Adipose tissue (tissue), 3 donors: ENCODE results near the gene MCL1. TPM values are rescaled to one million over a fixed set of nuclear protein-coding genes. Genes with fewer than 3 reads are reported as not detected.

Experiments used
- H3K27ac ChIP-seq: one replicate; pipeline ENCODE4 v1.5.1; 2013; ENCODE audit warnings: low read depth, low read length
- WGBS, 3 donors: extraction: QIAGEN DNeasy Blood & Tissue Kit; methylation state at CpG; one replicate each; pipeline ENCODE4 v1.1.7; 2013; 5-methylcytosine and 5-hydroxymethylcytosine counted together
- polyA plus RNA-seq, 3 donors: library from polyadenylated mRNA; stranded (reverse); fragments of 200-250 nt; gene quantifications; one replicate each; pipeline ENCODE4 v1.2.3, GENCODE V29; 2013
- donor health status: healthy with polysubstance abuse.
- donor health status: Bipolar disorder and iron deficiency.
- donor health status: healthy.

MCL1 gene
- polyA plus RNA-seq, 3 donors, result 98.6 to 386 (median 314) TPM

- peak overlapping the region; percentile 100 for H3K27ac ChIP-seq
- WGBS, 3 donors, result 0 to 1% (median 1%) methylated on average over 29 to 32 of the region's 32 CpGs
These were observed 18.0 kb downstream of the MCL1 start for GRCh38 chr1:150561254-150561973.

- peak overlapping the region; percentile 100 for H3K27ac ChIP-seq
- 13 to 15% (median 15%) methylated on average over 17 of the region's 17 CpGs for WGBS, 3 donors
These were observed 18.7 kb downstream of the MCL1 start for GRCh38 chr1:150560576-150561253.

DNA sequence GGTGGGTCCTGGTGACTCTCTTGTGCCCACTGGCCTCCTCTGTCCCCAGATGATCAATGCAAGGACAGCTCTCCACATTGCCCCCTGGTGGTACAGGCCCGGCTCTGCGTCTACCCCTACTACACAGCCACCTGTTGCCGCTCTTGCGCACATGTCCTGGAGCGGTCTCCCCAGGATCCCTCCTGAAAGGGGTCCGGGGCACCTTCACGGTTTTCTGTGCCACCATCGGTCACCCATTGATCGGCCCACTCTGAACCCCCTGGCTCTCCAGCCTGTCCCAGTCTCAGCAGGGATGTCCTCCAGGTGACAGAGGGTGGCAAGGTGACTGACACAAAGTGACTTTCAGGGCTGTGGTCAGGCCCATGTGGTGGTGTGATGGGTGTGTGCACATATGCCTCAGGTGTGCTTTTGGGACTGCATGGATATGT, 19.4 kb downstream of the MCL1 start:
- WGBS, 3 donors, result 24 to 31% (median 31%) methylated on average over 9 of the region's 9 CpGs
- H3K27ac ChIP-seq, result no peak overlapping the region

DNA sequence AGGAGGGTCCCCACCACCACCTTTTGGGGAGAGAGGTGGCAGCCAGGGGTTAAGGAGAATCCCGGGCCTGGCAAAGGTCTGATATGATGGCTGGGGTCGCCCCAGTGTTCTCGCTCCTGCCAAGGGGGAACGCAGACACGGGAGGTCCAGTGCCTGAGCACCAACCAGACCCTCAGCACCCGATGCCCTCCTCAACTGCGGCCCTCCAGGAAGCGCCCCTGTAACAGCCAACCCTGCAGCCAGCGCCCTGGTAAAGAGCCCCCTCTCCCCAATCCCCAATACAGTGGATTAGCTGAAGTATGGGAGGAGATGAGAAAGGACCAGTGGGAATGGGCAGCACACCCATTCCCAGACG, 19.8 kb downstream of the MCL1 start:
- WGBS, 3 donors, result 66 to 72% (median 67%) methylated on average over 10 of the region's 10 CpGs
- no peak overlapping the region for H3K27ac ChIP-seq

- 48 to 59% (median 59%) methylated on average over 27 to 28 of the region's 28 CpGs for WGBS, 3 donors
- no peak overlapping the region for H3K27ac ChIP-seq
These were observed 20.4 kb downstream of the MCL1 start for GRCh38 chr1:150558761-150559655.

DNA sequence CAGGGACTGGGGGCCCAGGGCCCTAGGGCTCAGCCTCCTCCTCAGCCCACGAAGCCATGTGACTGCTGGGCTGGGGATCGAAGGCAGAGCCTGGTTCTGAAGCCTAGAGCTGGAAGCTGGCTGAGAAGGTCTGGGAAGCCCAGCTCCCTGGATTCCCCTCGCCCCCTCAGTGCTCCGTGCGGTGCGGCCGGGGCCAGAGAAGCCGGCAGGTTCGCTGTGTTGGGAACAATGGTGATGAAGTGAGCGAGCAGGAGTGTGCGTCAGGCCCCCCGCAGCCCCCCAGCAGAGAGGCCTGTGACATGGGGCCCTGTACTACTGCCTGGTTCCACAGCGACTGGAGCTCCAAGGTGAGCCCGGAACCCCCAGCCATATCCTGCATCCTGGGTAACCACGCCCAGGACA, 21.1 kb downstream of the MCL1 start:
- 69 to 82% (median 76%) methylated on average over 15 of the region's 15 CpGs for WGBS, 3 donors
- H3K27ac ChIP-seq, result no peak overlapping the region

- H3K27ac ChIP-seq, result no peak overlapping the region
- 80 to 87% (median 83%) methylated on average over 15 of the region's 15 CpGs for WGBS, 3 donors
These were observed 21.6 kb downstream of the MCL1 start for GRCh38 chr1:150557813-150558212.

- no peak overlapping the region for H3K27ac ChIP-seq
- 87 to 88% (median 88%) methylated on average over 26 of the region's 26 CpGs for whole genome bisulfite sequencing, 3 donors
These were observed 22.3 kb downstream of the MCL1 start for GRCh38 chr1:150557065-150557600.

DNA sequence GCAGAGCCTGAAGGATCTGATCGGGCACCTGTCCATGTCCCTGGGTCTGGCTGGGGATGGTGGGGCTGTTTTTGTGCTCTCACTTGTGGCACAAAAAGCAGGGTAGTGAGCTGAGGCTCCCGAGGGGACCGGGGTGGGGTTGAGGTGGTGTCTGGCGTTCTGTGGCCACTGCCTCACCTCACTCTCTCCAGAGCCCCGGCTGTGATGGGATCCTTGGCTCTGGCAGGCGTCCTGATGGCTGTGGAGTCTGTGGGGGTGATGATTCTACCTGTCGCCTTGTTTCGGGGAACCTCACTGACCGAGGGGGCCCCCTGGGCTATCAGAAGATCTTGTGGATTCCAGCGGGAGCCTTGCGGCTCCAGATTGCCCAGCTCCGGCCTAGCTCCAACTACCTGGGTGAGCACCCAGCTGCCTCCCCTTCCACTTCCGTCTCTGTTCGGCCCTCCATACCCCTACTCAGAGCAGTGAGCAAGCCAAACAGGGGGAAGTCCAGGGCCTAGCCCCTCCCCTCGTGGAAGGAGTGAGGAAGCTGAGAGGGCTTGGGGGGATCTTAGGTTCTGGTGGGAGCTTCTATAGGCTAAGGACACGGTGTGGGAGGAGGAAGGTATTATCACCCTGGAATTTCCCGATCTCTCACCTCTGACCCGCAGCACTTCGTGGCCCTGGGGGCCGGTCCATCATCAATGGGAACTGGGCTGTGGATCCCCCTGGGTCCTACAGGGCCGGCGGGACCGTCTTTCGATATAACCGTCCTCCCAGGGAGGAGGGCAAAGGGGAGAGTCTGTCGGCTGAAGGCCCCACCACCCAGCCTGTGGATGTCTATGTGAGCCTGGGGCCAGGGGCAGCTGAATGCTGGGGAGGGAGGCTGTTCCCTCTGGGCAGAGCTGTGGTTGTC, 23.2 kb downstream of the MCL1 start:
- WGBS, 3 donors, result 75 to 77% (median 76%) methylated on average over 26 of the region's 26 CpGs
- no peak overlapping the region for H3K27ac ChIP-seq

GRCh38 chr1:150555198-150555970, 24.0 kb downstream of the MCL1 start:
- WGBS, 3 donors, result 84 to 89% (median 85%) methylated on average over 19 of the region's 19 CpGs
- H3K27ac ChIP-seq, result no peak overlapping the region

DNA sequence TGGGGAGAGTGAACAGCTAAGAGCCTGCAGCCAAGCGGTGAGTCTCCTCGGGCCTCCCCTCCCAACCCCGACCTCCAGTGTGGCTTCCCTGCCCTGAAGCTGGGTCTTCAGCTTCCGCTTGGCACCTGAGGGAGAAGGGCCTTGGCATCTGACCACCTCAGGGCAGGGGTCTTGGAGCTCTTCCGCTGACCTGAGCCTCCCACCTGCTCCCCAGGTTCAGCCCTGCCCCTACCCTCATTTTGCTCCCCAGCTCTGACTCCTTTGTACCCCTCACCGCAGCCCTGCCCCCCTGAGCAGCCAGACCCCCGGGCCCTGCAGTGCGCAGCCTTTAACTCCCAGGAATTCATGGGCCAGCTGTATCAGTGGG, 25.3 kb downstream of the MCL1 start:
- 87 to 92% (median 90%) methylated on average over 8 of the region's 8 CpGs for WGBS, 3 donors
- H3K27ac ChIP-seq, result no peak overlapping the region

GRCh38 chr1:150553392-150554085, 25.9 kb downstream of the MCL1 start:
- H3K27ac ChIP-seq, result no peak overlapping the region
- WGBS, 3 donors, result 81 to 88% (median 81%) methylated on average over 23 of the region's 23 CpGs

- WGBS, 3 donors, result 61 to 78% (median 72%) methylated on average over 12 of the region's 12 CpGs
- peak overlapping the region; percentile 7 for H3K27ac ChIP-seq
These were observed 26.5 kb downstream of the MCL1 start for GRCh38 chr1:150552911-150553289.

DNA sequence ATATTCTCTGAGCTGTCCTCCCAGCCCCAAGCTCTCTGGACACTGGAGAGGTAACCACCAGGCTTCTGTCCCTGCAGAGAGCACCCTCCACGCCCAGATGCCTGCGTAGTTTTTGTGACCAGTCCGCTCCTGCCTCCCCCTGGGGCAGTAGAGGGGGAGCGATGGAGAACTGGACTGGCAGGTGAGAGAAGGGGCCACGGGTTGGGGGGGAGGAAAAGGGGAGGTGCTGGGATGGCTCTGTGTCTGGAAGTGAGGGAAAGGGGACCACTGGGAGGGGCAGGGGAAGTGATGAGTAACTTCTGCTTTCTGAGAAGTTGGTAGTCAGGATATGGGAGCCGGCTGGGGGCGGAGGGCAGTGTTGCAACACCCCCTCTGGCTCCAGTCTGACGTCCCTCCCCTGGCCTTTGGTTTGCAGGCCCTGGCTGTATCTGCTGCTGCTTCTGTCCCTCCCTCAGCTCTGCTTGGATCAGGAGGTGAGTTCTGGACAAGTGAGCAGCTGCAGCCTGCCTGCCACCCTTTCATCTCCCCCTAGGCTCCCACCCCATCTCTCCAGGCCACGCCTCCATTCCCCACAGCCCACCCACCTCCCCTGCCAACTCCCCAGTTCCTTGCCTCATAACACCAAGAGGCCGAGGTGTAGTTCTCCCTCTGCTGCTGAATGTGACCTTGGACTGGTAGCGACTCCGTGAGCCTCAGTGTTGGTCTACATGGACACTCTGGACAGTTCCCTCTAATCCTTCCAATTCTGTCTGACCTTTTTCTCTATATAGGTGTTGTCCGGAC, 27.1 kb downstream of the MCL1 start:
- 18 to 32% (median 20%) methylated on average over 12 to 13 of the region's 13 CpGs for WGBS, 3 donors

GRCh38 chr1:150551784-150552127, 27.7 kb downstream of the MCL1 start:
- WGBS, 3 donors, result 15 to 38% (median 29%) methylated on average over 1 of the region's 1 CpG
- peak overlapping the region; percentile 30 for H3K27ac ChIP-seq

More for the DNA sequence above, 27.1 kb downstream of the MCL1 start:
- peak overlapping the region; percentile 30 for H3K27ac ChIP-seq
